Activated CD4-positive, alpha-beta memory T cell treated with anti-CD3 and anti-CD28 coated beads for 36 hours (primary cell): ENCODE measurements around the gene EEFSEC. TPM values are rescaled to one million over a fixed set of nuclear protein-coding genes. Genes with fewer than 3 reads are reported as not detected.

Source experiments
- CTCF ChIA-PET: fragments of 350-600 bp; sonication (Branson Sonifier 250); formaldehyde crosslinking; loops from one replicate; lab custom pipeline; 2021; ENCODE audit warnings: antibody characterized with exemption, inconsistent platforms; lab: Charles Lee
- POLR2A ChIA-PET: fragments of 350-600 bp; sonication (Branson Sonifier 250); formaldehyde crosslinking; loops from one replicate; lab custom pipeline; 2021; ENCODE audit warnings: antibody characterized with exemption; lab: Charles Lee
- DNase-seq: peaks from one replicate; pipeline ENCODE4 v3.0.0-alpha.2; 2020
- H3K27ac Mint-ChIP-seq: one replicate; pipeline ENCODE4 v1.8.0; 2021; ENCODE audit warnings: mixed read lengths
- H3K27me3 Mint-ChIP-seq: one replicate; pipeline ENCODE4 v1.8.0; 2021; ENCODE audit warnings: mixed read lengths
- H3K36me3 Mint-ChIP-seq: one replicate; pipeline ENCODE4 v1.8.0; 2021; ENCODE audit warnings: mixed read lengths
- H3K4me1 Mint-ChIP-seq: one replicate; pipeline ENCODE4 v1.8.0; 2021; ENCODE audit warnings: low read depth, mixed read lengths
- H3K4me3 Mint-ChIP-seq: one replicate; pipeline ENCODE4 v1.8.0; 2021; ENCODE audit warnings: mild to moderate bottlenecking, mixed read lengths
- H3K9me3 Mint-ChIP-seq: one replicate; pipeline ENCODE4 v1.8.0; 2021; ENCODE audit warnings: mixed read lengths
- intact Hi-C: fragments of 100-400 bp; cut with micrococcal nuclease; formaldehyde crosslinking; loops from one replicate; pipeline ENCODE4 v1.15.1; 2023
- total RNA-seq, 2 experiments: library from RNA; stranded (reverse); gene quantifications; one replicate each; pipeline ENCODE4 v1.2.3, GENCODE V29; 2021

Gene EEFSEC
- total RNA-seq, 2 experiments from 2014 or later: 16.1 to 17.2 TPM

DNA sequence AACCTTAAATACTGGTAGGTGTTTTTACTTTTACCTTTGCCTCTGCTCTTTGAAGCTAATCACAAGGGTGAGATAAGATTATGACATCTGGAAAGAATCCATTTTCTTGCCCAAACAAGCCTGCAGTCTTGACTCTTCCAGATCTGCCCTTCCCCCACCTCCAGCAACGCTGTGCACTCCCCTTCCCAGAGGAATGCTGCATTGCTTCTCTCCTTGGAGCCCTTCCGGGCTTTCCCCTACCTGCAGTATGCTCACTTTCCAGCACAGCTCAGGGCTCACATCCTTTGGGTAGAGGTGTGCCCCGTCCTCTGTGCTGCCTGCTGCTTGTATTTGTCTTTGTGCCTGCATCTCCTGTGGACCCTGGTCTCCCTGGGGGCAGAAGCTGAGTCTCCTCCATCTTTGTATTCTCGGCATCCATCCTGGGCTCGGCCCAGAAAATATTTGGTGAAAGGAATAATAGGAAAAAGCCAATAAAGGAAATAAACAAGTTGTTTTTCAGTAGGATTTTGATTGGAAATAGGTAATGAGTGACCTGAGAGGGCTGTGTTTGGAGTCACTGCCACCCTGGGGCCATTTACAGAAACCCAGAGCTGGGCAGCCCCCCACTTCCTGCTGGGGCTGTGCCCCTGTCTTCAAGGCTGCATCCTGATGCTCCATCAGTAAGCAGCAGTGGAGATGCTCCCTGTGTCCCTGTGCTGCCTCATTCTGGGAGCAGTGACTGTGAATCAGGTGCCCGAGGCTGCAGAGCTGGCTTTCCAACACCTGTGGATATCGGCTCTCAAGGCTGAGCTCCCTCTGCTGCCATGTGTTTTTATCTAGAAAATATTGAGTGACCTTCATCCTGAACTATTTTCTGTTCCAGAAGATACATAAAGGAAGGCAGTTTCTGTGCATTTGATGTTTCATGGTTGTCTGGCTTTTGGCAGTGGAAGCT, 117.5 kb downstream of the EEFSEC start:
- no peak overlapping the region for H3K4me3 Mint-ChIP-seq
- no peaks in the 10 kb centered on the region for H3K9me3 Mint-ChIP-seq
- H3K27ac Mint-ChIP-seq: no peak overlapping the region
- ChIA-PET CTCF (no interaction called here), POLR2A (no interaction called here)
- H3K27me3 Mint-ChIP-seq: no peaks in the 10 kb centered on the region
- no peak for DNase-seq
- intact Hi-C loops: no loop called here
- H3K36me3 Mint-ChIP-seq: peaks cover 9% of the 10 kb centered on the region
- no peaks in the 10 kb centered on the region for H3K4me1 Mint-ChIP-seq

DNA sequence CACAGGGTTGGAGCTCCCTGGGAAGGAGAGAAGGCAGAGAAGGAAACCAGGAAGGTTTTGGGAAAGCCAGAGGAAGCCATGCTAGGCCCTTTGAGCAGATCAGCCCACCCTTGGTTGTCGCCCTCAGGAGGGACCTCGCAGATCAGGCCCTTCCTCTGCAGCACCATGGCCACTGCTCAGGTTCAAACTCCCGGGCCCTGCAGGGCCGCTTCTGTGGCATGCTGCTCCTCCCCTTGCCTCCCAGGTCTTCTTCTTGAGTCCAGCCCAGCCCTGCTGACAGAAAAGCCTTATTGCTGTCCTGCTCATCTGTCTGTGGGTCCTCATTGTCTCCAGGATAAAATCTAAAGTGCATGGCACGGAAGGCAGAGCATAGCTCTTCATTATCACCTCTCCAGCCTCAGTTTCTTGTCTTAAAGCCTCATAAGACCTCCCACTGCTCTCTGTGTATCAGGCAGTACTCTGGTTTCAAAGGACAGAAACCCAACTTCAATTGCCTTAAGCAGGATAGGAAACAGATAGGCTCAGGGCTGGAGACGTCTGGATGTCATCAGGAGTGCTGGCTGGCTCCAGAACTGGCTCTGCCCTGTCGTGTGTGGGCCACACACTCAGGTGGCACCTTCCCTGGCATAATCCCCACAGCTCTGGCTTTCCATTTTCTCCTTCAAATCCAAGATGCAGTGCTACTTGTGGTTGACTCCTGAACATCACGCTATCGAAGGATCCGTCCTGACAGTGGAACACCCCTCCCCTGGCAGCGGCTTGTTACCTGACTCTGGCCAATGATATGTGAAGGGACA, 118.5 kb downstream of the EEFSEC start:
- Mint-ChIP-seq H3K27ac (no peak overlapping the region), H3K9me3 (no peaks in the 10 kb centered on the region), H3K4me1 (no peaks in the 10 kb centered on the region), H3K36me3 (peaks cover 9% of the 10 kb centered on the region), H3K27me3 (no peaks in the 10 kb centered on the region), H3K4me3 (no peak overlapping the region)
- ChIA-PET CTCF (no interaction called here), POLR2A (no interaction called here)
- no peak for DNase-seq
- intact Hi-C loops: no loop called here

DNA sequence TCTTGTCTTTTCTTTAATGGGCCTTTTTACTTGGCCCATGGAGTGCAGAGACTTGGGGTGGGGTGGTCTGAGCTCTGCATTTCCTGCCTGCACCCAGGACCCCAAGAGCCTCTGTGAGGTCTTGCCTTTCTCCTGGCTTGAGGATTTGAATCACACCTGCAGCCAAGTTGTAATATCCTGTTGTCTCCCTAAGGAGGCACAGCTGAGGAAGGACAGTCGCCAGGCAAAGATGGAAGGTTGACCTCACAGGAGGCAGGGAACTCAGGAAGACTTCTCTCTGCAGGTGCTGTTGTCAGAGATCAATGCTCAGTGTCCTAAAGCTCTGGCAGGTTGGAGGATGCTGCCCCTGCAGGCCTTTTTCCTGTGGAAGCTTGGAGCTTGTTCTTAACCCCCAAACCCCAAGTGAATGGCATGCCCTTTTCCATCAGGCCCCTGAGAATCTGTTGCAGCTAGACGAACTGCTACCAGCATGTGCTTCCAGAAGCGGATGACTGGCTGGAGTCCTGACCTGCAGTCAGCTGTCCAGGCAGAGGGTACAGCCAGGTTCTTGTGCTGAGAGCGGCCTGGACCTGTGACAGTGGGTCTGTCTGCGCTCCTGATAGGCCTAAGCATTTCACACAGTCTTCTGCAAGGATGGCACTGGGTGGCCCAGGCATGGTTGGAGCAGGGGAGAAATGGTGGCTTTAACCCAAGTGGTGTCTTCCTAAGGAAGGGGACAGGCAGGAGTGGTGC, 120.0 kb downstream of the EEFSEC start:
- no peaks in the 10 kb centered on the region for H3K27me3 Mint-ChIP-seq
- ChIA-PET POLR2A (no interaction called here), CTCF (interaction anchor here (1.4 kb wide), 1 partner anchor 198 kb away, joined by 3 read pairs; no protein-coding TSS in a partner anchor)
- H3K4me1 Mint-ChIP-seq: no peaks in the 10 kb centered on the region
- no peak overlapping the region for H3K4me3 Mint-ChIP-seq
- no peak overlapping the region for H3K27ac Mint-ChIP-seq
- H3K9me3 Mint-ChIP-seq: no peaks in the 10 kb centered on the region
- intact Hi-C loops: no loop called here
- no peak for DNase-seq
- H3K36me3 Mint-ChIP-seq: peaks cover 7% of the 10 kb centered on the region

DNA sequence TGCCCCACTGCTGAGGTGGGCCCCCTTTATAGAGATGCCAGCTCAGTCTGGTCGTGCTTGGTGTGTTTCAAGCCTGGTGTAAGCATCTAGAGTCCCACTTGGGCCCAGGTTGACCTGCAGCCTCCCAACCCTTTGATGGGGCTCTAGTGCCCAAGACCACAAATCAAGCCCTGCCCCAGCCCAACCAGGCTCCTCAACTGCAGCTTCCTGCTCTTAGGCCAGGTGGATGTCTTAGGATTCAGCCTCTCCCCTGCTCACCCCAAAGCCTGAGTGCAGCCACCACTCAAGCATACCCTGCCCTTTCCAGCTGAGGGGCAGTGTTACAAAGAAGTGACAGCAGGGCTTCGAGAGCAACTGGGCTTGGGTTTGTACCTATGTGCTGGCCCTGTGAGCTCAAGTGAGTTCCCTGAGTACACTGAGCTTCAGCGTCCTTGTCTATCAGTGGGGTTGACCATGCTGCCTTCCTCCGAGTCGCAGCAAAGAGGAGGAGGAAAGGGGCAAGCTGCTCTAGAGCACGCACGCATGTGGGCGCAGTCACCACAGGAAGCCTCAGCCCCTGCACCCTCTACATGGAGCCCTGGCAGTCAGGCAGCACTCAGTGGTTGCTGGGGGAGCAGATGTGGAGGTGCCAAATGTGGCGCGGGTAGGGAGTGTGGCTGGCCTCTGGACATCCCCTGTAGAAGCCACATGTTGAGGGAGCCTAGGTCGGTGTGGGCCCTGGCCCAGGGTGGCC, 120.7 kb downstream of the EEFSEC start:
- no peak overlapping the region for H3K27ac Mint-ChIP-seq
- ChIA-PET POLR2A (no interaction called here), CTCF (interaction anchor here (1.4 kb wide), 1 partner anchor 198 kb away, joined by 3 read pairs; no protein-coding TSS in a partner anchor)
- intact Hi-C loops: no loop called here
- DNase-seq: no peak
- H3K9me3 Mint-ChIP-seq: no peaks in the 10 kb centered on the region
- H3K4me3 Mint-ChIP-seq: no peak overlapping the region
- no peaks in the 10 kb centered on the region for H3K4me1 Mint-ChIP-seq
- no peaks in the 10 kb centered on the region for H3K27me3 Mint-ChIP-seq
- H3K36me3 Mint-ChIP-seq: peaks cover 2% of the 10 kb centered on the region

DNA sequence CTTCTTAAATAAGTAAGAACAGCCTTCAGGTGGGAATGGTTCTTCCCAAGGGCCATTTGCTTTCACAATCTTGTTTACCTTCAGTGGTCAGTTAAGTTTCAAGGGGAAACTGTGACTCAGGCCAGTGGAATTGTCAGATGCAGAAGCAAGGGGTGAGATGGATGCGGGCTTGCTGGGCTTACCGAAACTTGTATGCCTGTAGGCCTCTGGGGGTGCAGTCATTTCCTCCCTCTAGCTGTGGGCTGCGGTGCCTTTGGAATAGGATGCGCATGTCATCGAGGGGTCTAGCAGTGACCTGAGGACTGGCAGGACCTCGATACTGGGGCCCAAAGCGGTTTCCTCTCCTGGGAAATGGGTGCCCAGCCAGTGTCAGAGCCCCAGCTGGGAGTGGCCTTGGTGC, 121.6 kb downstream of the EEFSEC start:
- POLR2A ChIA-PET: no interaction called here
- CTCF ChIA-PET: no interaction called here
- Mint-ChIP-seq H3K27me3 (no peaks in the 10 kb centered on the region), H3K9me3 (no peaks in the 10 kb centered on the region), H3K4me1 (no peaks in the 10 kb centered on the region), H3K4me3 (no peak overlapping the region), H3K36me3 (peaks cover 2% of the 10 kb centered on the region), H3K27ac (no peak overlapping the region)
- no peak for DNase-seq
- intact Hi-C loops: no loop called here

DNA sequence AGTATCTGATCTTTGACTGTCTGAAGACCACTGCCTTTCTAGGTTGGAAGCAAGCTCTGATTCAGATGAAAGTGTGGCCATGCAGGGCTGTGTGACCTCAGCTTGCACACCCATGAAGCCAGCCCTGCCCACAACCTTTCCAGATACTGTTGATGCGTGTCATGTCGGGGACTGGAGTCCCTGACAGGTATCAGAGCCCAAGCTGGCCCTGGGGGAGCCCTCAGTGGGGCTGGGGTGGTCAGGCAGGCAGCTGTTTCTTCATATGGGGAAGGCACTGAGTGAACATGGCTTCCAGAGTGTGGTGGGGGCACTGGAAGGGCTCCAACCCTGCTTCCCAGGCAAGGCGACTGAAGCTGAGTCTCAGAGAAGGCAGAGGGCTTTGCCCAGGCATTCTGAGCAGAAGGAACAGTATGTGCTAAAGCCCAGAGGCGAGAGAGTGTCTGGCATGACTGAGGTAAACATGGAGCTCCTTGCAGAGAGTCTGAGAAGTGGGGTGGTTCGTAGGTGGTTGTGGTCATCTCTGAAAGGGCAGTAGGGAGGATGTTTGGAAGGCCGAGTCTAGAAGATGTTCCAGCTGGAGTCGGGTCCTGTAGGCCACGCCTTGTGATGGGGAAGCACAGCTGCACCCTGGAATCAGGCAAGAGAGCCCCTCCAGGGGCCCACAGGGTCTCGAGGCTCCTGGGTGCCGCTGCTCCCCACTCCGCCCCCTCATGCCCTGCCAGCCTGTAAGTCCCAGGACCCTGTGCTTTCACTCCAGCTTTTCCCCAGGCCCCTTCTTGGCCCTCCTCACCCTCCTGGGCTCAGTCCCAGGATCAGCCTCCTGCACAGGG, 122.2 kb downstream of the EEFSEC start:
- H3K36me3 Mint-ChIP-seq: peaks cover 2% of the 10 kb centered on the region
- ChIA-PET POLR2A (no interaction called here), CTCF (no interaction called here)
- no peak overlapping the region for H3K4me3 Mint-ChIP-seq
- no peaks in the 10 kb centered on the region for H3K9me3 Mint-ChIP-seq
- intact Hi-C loops: no loop called here
- no peak overlapping the region for H3K27ac Mint-ChIP-seq
- H3K4me1 Mint-ChIP-seq: no peaks in the 10 kb centered on the region
- no peak for DNase-seq
- no peaks in the 10 kb centered on the region for H3K27me3 Mint-ChIP-seq

DNA sequence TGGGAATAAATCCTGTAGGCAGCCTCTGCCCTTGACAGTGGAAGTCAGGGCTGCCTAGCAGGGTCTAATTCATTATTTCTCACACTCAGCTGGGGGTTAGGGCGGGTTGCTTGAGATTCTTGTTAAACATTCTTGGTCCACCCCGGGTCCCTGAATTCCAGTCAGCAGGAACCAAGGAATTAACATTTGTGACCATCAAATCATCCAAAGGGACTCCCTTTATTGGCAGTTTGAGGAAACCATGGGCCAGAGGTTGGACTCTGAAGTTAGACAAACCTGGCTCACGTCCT, 122.8 kb downstream of the EEFSEC start:
- DNase-seq: no peak
- Mint-ChIP-seq H3K4me1 (no peaks in the 10 kb centered on the region), H3K9me3 (no peaks in the 10 kb centered on the region), H3K27ac (no peak overlapping the region), H3K27me3 (no peaks in the 10 kb centered on the region), H3K4me3 (no peak overlapping the region), H3K36me3 (peaks cover 2% of the 10 kb centered on the region)
- intact Hi-C loops: no loop called here
- ChIA-PET POLR2A (no interaction called here), CTCF (no interaction called here)

DNA sequence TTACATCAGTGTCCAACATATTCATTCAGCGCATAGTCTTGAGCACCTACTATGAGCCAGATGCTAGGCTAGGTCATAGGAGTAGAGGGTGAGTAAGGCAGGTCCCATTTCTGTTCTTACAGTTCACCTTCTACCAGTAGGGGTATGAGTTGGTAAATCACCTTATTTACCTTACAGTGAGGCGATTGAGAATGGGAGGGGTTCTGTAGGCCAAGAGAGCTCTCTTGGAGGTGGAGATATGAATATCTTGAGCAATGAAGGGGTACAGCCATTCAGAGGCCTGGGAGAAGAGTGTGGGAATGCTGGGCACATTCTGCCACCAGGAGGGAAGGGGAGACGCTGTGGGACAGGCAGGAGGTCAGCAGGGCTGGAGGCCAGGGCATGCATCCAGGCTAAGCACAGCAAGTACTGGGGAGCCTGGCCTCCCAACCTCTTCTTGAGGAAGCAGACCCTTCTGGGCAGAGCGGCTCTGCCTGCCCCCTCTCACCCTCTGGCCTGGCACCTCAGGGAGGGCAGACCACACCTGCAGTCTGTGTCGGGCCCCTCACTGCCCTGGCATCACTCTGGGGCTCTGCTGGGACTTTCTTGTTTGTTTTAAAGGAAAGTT, 123.4 kb downstream of the EEFSEC start:
- intact Hi-C loops: no loop called here
- Mint-ChIP-seq H3K27ac (no peak overlapping the region), H3K4me1 (no peaks in the 10 kb centered on the region), H3K36me3 (peaks cover 4% of the 10 kb centered on the region), H3K4me3 (no peak overlapping the region), H3K27me3 (no peaks in the 10 kb centered on the region), H3K9me3 (no peaks in the 10 kb centered on the region)
- ChIA-PET POLR2A (no interaction called here), CTCF (no interaction called here)
- no peak for DNase-seq

DNA sequence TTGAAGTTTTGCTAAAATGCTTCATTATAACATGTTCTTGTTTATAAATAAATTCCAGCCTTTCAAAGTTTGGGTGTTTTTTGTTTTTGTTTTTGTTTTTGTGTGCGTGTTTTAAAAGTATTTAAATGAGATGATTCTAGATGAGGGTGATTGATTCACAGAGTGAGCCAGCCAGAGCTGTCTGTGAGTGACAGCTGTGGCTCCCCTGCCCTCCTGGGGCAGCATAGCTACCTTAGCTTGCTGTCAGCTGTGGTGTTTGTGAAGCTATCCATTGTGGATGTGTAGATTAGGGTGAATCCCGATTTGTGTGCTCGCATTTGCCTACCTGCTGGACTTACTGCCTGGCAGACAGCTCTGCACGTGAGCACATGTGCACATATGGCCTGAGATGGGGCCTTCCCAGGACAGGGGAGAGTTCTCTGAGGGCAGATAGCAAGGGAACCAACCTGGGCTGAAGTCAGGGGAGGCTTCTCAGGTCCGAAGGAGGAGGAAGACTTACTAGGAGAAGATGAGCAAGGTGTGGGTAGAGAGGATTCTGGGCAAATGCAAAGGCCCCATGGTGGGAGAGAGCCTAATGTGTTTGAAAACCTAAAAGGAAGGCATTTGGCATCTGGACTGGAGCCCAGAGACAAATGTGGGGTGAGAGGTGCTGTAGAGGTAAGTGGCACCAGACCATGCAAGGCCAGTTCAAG, 124.2 kb downstream of the EEFSEC start:
- H3K36me3 Mint-ChIP-seq: peaks cover 2% of the 10 kb centered on the region
- H3K27ac Mint-ChIP-seq: no peak overlapping the region
- intact Hi-C loops: no loop called here
- ChIA-PET CTCF (interaction anchor here (0.6 kb wide), 1 partner anchor 1531 kb away, joined by 3 read pairs; no protein-coding TSS in a partner anchor), POLR2A (no interaction called here)
- H3K27me3 Mint-ChIP-seq: no peaks in the 10 kb centered on the region
- no peak overlapping the region for H3K4me3 Mint-ChIP-seq
- no peaks in the 10 kb centered on the region for H3K4me1 Mint-ChIP-seq
- DNase-seq: no peak
- H3K9me3 Mint-ChIP-seq: no peaks in the 10 kb centered on the region

DNA sequence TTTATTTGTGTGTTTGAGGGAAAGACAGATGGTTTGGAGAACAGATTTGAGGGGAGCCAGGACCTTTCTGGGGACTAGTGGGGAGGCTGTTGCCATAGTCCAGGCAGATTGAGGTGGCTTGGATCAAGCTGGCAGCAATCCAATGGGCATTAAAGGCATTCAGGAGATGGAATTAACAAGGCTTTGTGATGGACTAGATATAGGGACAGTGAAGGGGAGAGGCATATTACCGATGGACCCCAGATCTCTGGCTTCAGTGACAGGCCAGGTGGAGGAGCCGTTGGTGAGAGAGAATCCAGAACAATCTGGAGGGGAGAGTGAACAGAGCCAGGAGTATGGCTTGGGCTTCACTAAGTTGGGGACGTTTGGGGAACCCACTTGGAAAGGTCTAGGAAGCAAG, 124.8 kb downstream of the EEFSEC start:
- POLR2A ChIA-PET: no interaction called here
- H3K4me1 Mint-ChIP-seq: no peaks in the 10 kb centered on the region
- peaks cover 2% of the 10 kb centered on the region for H3K36me3 Mint-ChIP-seq
- CTCF ChIA-PET: interaction anchor here (0.6 kb wide), 1 partner anchor 1530 kb away, joined by 3 read pairs; no protein-coding TSS in a partner anchor
- H3K27me3 Mint-ChIP-seq: no peaks in the 10 kb centered on the region
- no peak overlapping the region for H3K27ac Mint-ChIP-seq
- H3K9me3 Mint-ChIP-seq: no peaks in the 10 kb centered on the region
- no peak for DNase-seq
- intact Hi-C loops: no loop called here
- no peak overlapping the region for H3K4me3 Mint-ChIP-seq
